ENCODE results near the gene EHD1. TPM values are rescaled to one million over a fixed set of nuclear protein-coding genes. Genes with fewer than 3 reads are reported as not detected.

EHD1 gene
- total and polyA plus RNA-seq, 2 of the 8 experiments (the other 6 are each of a cell fraction or from before 2014, with no cell fraction given): 31.5 to 42.9 TPM

DNA sequence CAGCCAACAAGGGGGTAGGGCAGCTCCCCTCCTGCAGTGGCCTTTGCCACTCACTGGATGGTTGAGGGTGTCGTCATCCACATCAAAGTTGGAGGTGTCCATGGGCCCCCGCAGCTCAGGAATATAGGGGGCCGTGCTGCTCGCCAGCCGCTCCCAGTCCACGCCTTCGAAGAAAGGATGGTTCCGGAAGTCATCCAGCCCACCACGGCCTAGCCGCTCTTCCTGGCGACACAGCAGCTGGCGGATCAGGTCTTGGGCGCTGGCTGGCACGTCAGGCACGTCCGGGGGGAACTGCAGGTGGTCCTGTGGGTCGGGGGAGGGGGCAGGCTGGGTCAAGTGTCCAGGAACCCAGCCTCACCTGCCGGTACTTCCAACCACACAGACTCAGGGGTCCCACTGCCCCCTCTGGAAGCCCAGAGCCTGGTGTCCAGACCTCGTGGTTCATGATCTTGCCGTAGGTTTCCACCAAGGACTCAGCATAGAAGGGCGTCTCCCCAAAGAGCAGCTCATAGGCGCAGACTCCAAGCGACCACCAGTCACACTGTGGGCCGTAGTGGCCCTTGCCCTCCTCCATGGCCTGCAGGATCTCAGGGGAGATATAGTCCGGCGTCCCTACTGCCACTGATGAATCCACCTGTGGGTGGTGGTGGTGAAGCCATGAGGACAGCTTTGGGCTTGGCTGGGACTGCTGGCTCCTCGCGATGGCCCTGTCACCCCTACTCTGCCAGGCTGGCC lies 39.7 kb downstream of the EHD1 start:
- Histone ChIP-seq H2BK20ac (ENCODE audit: low read length) (no peak overlapping the region), H3K23me2 (ENCODE audit: low read depth, low read length) (peaks cover 5% of the 10 kb centered on the region), H3K4me3 (ENCODE audit: extremely low read depth in 1 of 4, insufficient read depth in 2 of 4, low read depth in 3 of 4, low read length in 4 of 4) (no peak overlapping the region), H3K56ac (replicated peaks; ENCODE audit: insufficient read length, low read depth, low read length) (no peak overlapping the region), H2BK5ac (ENCODE audit: low read depth, low read length) (no peak overlapping the region), H3K4me1 (replicated peaks in 1 of 4; ENCODE audit: control insufficient read depth in 3 of 4, insufficient read depth in 4 of 4, low read length in 3 of 4) (peaks cover 0 to 23% (median 20%) of the 10 kb centered on the region in 4 experiments; a peak in 6 of 7 replicates), H4K20me1 (replicated peaks in 1 of 2; ENCODE audit: control insufficient read depth in 1 of 2, insufficient read depth in 2 of 2, low read length in 2 of 2) (peaks cover 2 to 5% of the 10 kb centered on the region in 2 experiments), H2BK12ac (ENCODE audit: low read depth, low read length) (no peak overlapping the region), H3K4me2 (ENCODE audit: insufficient read depth in 1 of 2, low read depth in 2 of 2, low read length in 2 of 2) (no peak overlapping the region), H3K79me2 (ENCODE audit: control insufficient read depth in 1 of 2, insufficient read depth in 2 of 2, low read length in 2 of 2) (peaks cover 0 to under 1% of the 10 kb centered on the region in 2 experiments; a peak in 1 of 4 replicates), H3K9ac (replicated peaks in 1 of 4; ENCODE audit: extremely low read depth in 1 of 4, low read depth in 3 of 4, low read length in 3 of 4) (no peak overlapping the region), H2AK5ac (ENCODE audit: low read depth, low read length) (no peak overlapping the region), H3K27ac (ENCODE audit: low read depth, low read length) (no peak overlapping the region), H4K91ac (replicated peaks; ENCODE audit: insufficient read length, low read length) (no peak overlapping the region), H2BK120ac (replicated peaks; ENCODE audit: low read depth, low read length) (no peak overlapping the region), H3K14ac (ENCODE audit: insufficient read length) (no peak overlapping the region), H3K79me1 (ENCODE audit: low read depth, low read length) (no peaks in the 10 kb centered on the region), H3K9me3 (ENCODE audit: insufficient read depth in 2 of 2, low read depth in 1 of 2, low read length in 1 of 2) (no peaks in the 10 kb centered on the region), H4K8ac (ENCODE audit: extremely low read depth, insufficient read depth, low read length) (no peak overlapping the region), H3K36me3 (ENCODE audit: control insufficient read depth in 2 of 4, insufficient read depth in 4 of 4, low read length in 3 of 4) (peaks cover 6 to 20% (median 12%) of the 10 kb centered on the region in 4 experiments; a peak in 4 of 8 replicates), H3K18ac (ENCODE audit: extremely low read depth, low read length) (no peak overlapping the region), H4K5ac (ENCODE audit: insufficient read length, low read depth, low read length) (no peak overlapping the region), H2AFZ (ENCODE audit: low read length) (no peak overlapping the region), H3K4ac (replicated peaks; ENCODE audit: insufficient read length, low read depth, low read length) (no peak overlapping the region), H3K27me3 (replicated peaks in 1 of 4; ENCODE audit: control insufficient read depth in 3 of 4, extremely low read depth in 1 of 4, insufficient read depth in 3 of 4, low read length in 3 of 4) (no peaks in the 10 kb centered on the region), H2BK15ac (ENCODE audit: low read length) (no peak overlapping the region), H3K23ac (ENCODE audit: insufficient read length) (no peak overlapping the region)
- no peak for FAIRE-seq
- ChIA-PET POLR2A (ENCODE audit: partially characterized antibody) (interaction anchor here (0.6 to 1.7 kb wide), 2 partner anchors 17 to 74 kb away, joined by 3 to 4 read pairs; no protein-coding TSS in a partner anchor), CTCF (ENCODE audit: partially characterized antibody) (interaction anchor here (0.6 to 32.3 kb wide), 3 partner anchors 10 to 224 kb away, joined by 3 to 1058 read pairs (median 12); partner anchors contain the start of gene EHD1)
- WGBS, 2 experiments (ENCODE audit: extremely low coverage in 1 of 2, insufficient coverage in 1 of 2, insufficient read length in 1 of 2, insufficient replicate concordance in 2 of 2, low coverage in 1 of 2, low lambda C conversion rate in 2 of 2, missing lambda C conversion rate in 1 of 2): 89% methylated on average over 25 of the region's 28 CpGs; no CpG with 5 or more reads in 1 of the 2 experiments
- TF ChIP-seq SP1 (IDR thresholded peaks at IDR 0.05; ENCODE audit: low read depth, low read length): no peak
- TF ChIP-seq KDM5A (IDR thresholded peaks at IDR 0.05; ENCODE audit: low read length): no peak
- TF ChIP-seq MAFK (IDR thresholded peaks at IDR 0.05; ENCODE audit: low read depth, low read length): no peak
- TF ChIP-seq, protein P1, sequence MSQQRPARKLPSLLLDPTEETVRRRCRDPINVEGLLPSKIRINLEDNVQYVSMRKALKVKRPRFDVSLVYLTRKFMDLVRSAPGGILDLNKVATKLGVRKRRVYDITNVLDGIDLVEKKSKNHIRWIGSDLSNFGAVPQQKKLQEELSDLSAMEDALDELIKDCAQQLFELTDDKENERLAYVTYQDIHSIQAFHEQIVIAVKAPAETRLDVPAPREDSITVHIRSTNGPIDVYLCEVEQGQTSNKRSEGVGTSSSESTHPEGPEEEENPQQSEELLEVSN (IDR thresholded peaks at IDR 0.05): no peak
- TF ChIP-seq TAF7 (optimal IDR thresholded peaks at IDR 0.05; ENCODE audit: borderline replicate concordance, low read depth, low read length): no peak
- no peak for TF ChIP-seq YY1 (IDR thresholded peaks at IDR 0.05; ENCODE audit: low read depth, low read length)
- no peak for TF ChIP-seq HDAC2 (IDR thresholded peaks at IDR 0.05; ENCODE audit: borderline replicate concordance in 1 of 2, low read depth in 2 of 2, low read length in 2 of 2)
- no peak for TF ChIP-seq CTCF (IDR thresholded peaks at IDR 0.05; ENCODE audit: control extremely low read depth in 1 of 3, insufficient read depth in 1 of 3, low read depth in 1 of 3, low read length in 3 of 3)
- no peak for DNase-seq (ENCODE audit: low read depth in 1 of 2, low spot score in 2 of 2)
